ENCODE results near the gene F2.

F2 gene

GRCh38 chr11:46678741-46679130, 40.3 kb upstream of the F2 start:
- TF ChIP-seq JUND (IDR thresholded peaks at IDR 0.05; ENCODE audit: low read depth): no peak
- in situ Hi-C loops (cut with HindIII; ENCODE audit: low pct_unique_long_range_greater_than_20kb, low sequenced_read_pairs): no loop called here
- DNase-seq (ENCODE audit: low read depth in 1 of 2, low spot score in 1 of 2): no peak

GRCh38 chr11:46679241-46680163, 39.5 kb upstream of the F2 start:
- in situ Hi-C loops (cut with HindIII; ENCODE audit: low pct_unique_long_range_greater_than_20kb, low sequenced_read_pairs): no loop called here
- TF ChIP-seq JUND (IDR thresholded peaks at IDR 0.05; ENCODE audit: low read depth): no peak
- no peak for DNase-seq (ENCODE audit: low read depth in 1 of 2, low spot score in 1 of 2)

GRCh38 chr11:46680164-46680760, 38.8 kb upstream of the F2 start:
- no peak for DNase-seq (ENCODE audit: low read depth in 1 of 2, low spot score in 1 of 2)
- no peak for TF ChIP-seq JUND (IDR thresholded peaks at IDR 0.05; ENCODE audit: low read depth)
- in situ Hi-C loops (cut with HindIII; ENCODE audit: low pct_unique_long_range_greater_than_20kb, low sequenced_read_pairs): no loop called here

- in situ Hi-C loops (cut with HindIII; ENCODE audit: low pct_unique_long_range_greater_than_20kb, low sequenced_read_pairs): no loop called here
- TF ChIP-seq JUND (IDR thresholded peaks at IDR 0.05; ENCODE audit: low read depth): no peak
- no peak for DNase-seq (ENCODE audit: low read depth in 1 of 2, low spot score in 1 of 2)
Observed at GRCh38 chr11:46680815-46681214, 38.2 kb upstream of the F2 start.

- in situ Hi-C loops (cut with HindIII; ENCODE audit: low pct_unique_long_range_greater_than_20kb, low sequenced_read_pairs): no loop called here
- TF ChIP-seq JUND (IDR thresholded peaks at IDR 0.05; ENCODE audit: low read depth): no peak
- DNase-seq (ENCODE audit: low read depth in 1 of 2, low spot score in 1 of 2): no peak
Observed at GRCh38 chr11:46681814-46682213, 37.2 kb upstream of the F2 start.

- in situ Hi-C loops (cut with HindIII; ENCODE audit: low pct_unique_long_range_greater_than_20kb, low sequenced_read_pairs): no loop called here
- no peak for TF ChIP-seq JUND (IDR thresholded peaks at IDR 0.05; ENCODE audit: low read depth)
Observed at GRCh38 chr11:46682773-46683752, 36.0 kb upstream of the F2 start.

GRCh38 chr11:46684367-46684766, 34.6 kb upstream of the F2 start:
- TF ChIP-seq JUND (IDR thresholded peaks at IDR 0.05; ENCODE audit: low read depth): no peak
- no peak for DNase-seq (ENCODE audit: low read depth in 1 of 2, low spot score in 1 of 2)
- in situ Hi-C loops (cut with HindIII; ENCODE audit: low pct_unique_long_range_greater_than_20kb, low sequenced_read_pairs): no loop called here

More at GRCh38 chr11:46682773-46683752, 36.0 kb upstream of the F2 start:
- no peak for DNase-seq (ENCODE audit: low read depth in 1 of 2, low spot score in 1 of 2)

- in situ Hi-C loops (cut with HindIII; ENCODE audit: low pct_unique_long_range_greater_than_20kb, low sequenced_read_pairs): no loop called here
- no peak for DNase-seq (ENCODE audit: low read depth in 1 of 2, low spot score in 1 of 2)
- TF ChIP-seq JUND (IDR thresholded peaks at IDR 0.05; ENCODE audit: low read depth): no peak
Observed at GRCh38 chr11:46686886-46687795, 31.9 kb upstream of the F2 start.

- in situ Hi-C loops (cut with HindIII; ENCODE audit: low pct_unique_long_range_greater_than_20kb, low sequenced_read_pairs): no loop called here
- DNase-seq (ENCODE audit: low read depth in 1 of 2, low spot score in 1 of 2): no peak
- TF ChIP-seq JUND (IDR thresholded peaks at IDR 0.05; ENCODE audit: low read depth): no peak
Observed at GRCh38 chr11:46690702-46691101, 28.3 kb upstream of the F2 start.

GRCh38 chr11:46692450-46692849, 26.6 kb upstream of the F2 start:
- DNase-seq (ENCODE audit: low read depth in 1 of 2, low spot score in 1 of 2): no peak
- in situ Hi-C loops (cut with HindIII; ENCODE audit: low pct_unique_long_range_greater_than_20kb, low sequenced_read_pairs): no loop called here
- TF ChIP-seq JUND (IDR thresholded peaks at IDR 0.05; ENCODE audit: low read depth): no peak

- in situ Hi-C loops (cut with HindIII; ENCODE audit: low pct_unique_long_range_greater_than_20kb, low sequenced_read_pairs): no loop called here
- DNase-seq (ENCODE audit: low read depth in 1 of 2, low spot score in 1 of 2): no peak
- no peak for TF ChIP-seq JUND (IDR thresholded peaks at IDR 0.05; ENCODE audit: low read depth)
Observed at GRCh38 chr11:46693597-46694012, 25.4 kb upstream of the F2 start.
